GM19099 (cell line): Measurements from ENCODE around the gene ALKBH2.

Source experiments
- POLR2A ChIP-seq: IDR thresholded peaks from 3 replicates; pipeline ENCODE4 v1.6.1; 2011; ENCODE audit warnings: low read depth; ENCODE audit not compliant: insufficient read length; ENCODE audit errors: extremely low read depth

Gene ALKBH2

DNA sequence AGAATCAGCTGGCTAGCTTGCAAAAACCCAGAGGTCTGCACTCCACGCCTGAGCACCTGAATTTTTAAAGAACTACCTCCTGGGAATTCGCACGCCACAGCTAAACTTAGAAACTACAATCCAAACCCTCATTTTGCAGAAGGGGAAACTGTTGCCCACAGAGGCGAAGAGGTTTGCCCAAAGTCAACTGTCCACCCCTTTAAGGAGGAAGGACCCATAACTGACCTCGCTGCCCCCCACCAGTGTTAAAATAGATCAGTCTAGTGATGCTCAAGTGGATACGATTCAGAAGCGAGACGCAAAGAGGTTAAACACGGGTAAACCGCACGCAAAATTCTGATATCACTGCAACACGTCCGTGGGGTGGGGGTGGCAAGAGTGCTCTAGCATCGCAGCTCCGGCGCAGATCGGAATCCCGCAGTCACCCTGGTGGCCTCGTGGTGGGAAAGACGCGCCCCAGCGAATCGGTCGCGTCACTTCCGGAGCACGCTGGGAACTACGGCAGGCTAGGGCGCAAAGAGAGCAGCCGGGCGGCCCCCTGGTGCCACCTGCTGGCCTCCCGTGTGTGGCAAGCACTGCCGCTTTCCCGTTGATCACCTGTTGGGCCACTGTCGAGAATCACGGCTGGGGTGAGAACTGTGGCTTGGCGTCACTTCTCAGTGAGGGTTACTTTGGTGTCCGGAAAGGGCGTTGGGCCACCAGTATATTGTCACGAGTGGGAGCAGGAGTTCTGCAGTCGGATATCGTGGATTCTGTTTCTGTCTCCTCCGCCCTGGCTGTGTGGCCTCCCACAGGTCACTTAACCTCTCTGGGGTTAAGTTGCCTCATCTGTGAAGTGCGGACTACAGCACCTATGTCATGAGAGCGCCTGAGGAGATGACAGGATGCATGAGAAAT, at the start of gene ALKBH2:
ALKBH2 (minus strand) TSS at position 451 of the 897 bp plus-strand sequence. CDS start 686 bp downstream, outside the sequence.
- peak; percentile 84 for TF ChIP-seq POLR2A

DNA sequence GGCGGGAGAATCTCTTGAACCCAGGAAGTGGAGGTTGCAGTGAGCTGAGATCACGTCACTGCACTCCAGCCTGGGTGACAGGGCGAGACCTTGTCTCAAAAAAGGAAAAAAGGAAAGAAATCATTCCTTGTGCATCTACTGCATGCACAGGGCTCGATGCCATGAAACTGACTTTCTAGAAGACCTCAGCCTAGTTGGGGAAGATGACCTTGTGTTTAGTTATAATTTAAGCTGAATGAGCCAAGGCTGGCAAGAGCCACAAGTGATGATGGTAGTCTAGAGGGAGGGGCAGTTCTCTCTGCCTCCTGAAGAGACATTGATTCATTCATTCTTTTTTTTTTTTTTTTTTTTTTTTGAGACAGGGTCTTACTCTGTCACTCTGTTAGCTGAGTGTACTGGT, 47.3 kb upstream of the ALKBH2 start:
- no peak for TF ChIP-seq POLR2A

- no peak for TF ChIP-seq POLR2A
Measured at GRCh38 chr12:109139791-109140190, 46.5 kb upstream of the ALKBH2 start.

DNA sequence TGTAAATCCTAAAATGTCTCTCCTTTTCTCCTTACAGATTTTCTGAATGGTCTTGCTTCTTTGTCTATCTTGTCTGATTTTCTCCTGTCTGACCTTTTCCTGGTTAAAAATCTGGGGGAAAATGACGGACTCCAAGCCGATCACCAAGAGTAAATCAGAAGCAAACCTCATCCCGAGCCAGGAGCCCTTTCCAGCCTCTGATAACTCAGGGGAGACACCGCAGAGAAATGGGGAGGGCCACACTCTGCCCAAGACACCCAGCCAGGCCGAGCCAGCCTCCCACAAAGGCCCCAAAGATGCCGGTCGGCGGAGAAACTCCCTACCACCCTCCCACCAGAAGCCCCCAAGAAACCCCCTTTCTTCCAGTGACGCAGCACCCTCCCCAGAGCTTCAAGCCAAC, 46.1 kb upstream of the ALKBH2 start:
- TF ChIP-seq POLR2A = no peak

GRCh38 chr12:109137055-109137454, 43.8 kb upstream of the ALKBH2 start:
- no peak for TF ChIP-seq POLR2A

- TF ChIP-seq POLR2A = no peak
Measured at GRCh38 chr12:109134186-109134917, 41.1 kb upstream of the ALKBH2 start.

DNA sequence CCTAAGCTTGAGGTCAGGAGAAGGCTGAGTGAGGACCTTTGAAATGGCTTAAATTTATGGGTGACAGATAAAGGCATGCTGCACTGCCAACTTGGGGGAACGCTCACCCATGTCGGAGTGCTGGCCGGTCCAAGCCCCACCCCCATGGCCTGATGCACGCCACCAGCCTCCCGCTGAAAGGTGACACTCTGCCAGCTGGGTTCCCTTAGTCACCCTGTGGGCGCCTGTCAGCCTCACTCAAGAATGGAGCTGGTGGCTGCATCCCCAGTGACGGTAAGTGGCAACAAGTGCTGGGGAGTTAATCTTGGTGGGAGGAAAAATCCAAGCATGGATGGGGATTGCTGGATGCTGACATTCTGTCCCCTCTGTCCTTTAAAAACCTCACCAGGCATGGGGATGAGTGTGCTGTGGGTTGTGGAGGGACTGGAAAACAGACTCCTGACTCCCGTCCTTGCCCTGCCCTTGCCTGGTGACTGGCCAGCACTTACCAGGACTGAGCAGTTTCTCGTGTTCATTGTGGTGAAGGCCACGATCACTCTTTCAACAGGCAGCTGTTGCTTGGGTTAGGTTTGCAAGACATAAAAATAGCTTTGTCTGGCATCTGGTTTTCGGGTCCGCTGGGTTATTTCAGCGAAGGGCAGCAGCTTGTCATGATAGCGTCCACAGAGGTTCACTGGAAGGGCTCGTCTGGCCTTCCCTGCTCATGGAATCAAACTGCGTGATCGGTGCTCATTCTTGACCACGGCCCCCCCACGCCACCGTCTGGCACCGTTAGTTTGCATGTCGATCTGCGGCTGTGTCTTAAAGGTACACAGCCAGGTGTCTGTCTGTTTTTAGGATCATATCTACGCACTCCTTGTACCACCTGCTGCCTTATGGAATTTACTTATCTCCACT, 38.1 kb upstream of the ALKBH2 start:
- no peak for TF ChIP-seq POLR2A

DNA sequence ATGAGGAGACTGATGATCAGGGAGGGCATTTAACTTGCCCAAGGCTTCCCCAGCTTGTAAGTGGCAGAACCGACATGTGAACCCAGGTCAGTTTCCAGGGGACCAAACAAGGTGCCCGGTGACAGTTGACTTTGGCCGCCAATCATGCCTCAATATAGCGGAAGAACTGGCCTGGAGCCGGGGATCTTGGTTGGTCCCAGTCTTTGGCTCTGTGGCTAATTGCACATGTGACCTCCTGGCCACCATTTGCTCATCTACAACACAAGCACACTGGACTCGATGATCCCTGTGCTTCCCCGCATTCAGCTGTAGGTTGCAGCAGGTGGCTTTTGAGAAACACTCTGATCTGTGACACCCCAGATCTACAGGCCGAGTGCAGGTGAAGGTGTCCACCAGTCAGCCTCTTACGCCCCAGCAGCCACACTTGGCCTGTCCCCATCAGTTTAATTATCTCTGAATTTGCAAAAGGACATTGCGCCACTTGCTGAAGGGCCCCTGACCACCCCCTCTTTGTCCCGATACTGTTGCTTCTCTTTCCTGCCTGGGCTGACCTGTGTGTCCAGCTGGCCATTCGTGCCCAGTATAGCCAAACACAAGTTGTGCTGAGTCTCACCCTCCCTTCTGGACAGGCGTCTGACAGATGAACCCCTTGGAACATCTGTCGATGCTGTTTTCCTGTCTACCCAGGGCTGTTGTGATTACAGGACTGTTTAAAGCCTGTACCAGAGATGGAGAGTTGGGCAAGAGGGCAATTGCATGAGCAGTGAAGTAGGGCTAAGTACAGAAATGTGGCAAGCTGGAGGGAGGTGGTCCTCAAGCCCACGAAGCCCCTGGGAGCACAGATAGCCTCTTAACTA, 37.3 kb upstream of the ALKBH2 start:
- TF ChIP-seq POLR2A = no peak

- no peak for TF ChIP-seq POLR2A
Measured at GRCh38 chr12:109127533-109128242, 34.4 kb upstream of the ALKBH2 start.

DNA sequence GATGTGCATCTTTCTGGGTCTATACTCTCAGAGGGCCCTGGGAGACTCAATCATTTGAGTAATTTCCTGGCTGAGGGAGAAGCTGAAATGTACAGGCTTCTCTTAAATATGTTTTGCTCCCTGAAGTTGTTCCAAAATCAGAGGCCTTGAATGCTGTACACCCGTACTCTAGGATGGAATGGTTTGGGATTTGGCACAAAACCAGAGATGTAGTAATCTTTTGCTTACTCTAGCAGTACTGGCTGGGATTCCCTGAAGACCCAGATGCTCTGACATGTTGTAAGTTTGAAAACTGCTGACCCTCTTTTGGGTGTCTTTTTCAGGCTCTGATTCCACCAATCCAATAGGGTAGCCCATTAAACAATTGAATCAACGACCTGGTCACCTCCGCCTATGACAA, 33.5 kb upstream of the ALKBH2 start:
- TF ChIP-seq POLR2A = no peak

GRCh38 chr12:109125791-109126190, 32.5 kb upstream of the ALKBH2 start:
- no peak for TF ChIP-seq POLR2A

DNA sequence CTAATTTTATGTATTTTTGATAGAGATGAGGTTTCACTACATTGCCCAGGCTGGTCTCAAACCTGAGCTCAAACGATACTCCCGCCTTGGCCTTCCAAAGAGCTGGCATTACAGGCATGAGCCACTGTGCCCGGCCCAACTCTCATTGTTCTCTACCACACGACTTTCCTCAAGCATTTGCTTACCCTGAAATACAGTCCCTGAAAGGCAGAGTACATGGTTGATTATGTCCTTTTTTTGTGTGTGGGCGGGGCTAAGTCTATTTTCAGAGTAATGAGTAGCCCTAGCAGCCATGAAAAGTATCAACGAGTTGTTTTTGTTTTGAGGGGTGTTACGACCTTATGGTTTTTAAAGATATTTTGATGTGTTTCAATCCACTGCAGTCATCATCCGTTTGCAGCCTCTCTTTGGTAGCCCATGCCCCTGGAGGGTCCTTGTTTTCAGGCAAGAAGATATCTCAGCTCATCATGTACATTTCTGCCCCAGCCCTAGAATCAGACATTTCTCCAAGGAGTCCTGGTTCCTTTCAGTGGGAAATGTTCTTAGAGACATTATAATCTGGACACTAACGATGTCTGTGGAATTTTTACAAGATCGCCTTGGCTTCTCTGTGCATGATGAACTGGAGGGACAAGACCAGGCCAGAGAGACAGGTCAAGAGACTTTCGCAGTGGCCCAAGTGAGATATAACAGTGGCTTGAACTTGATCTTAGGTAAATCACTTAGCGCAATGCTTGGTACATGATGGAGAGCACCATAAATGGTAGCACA, 31.8 kb upstream of the ALKBH2 start:
- no peak for TF ChIP-seq POLR2A
